ENCODE results near the gene FABP1.

- TF ChIP-seq TARDBP (IDR thresholded peaks at IDR 0.05) (no peak), BHLHE40 (IDR thresholded peaks at IDR 0.05; ENCODE audit: borderline replicate concordance) (no peak), SP1 (IDR thresholded peaks at IDR 0.05) (no peak), FOXM1 (IDR thresholded peaks at IDR 0.05; ENCODE audit: borderline replicate concordance) (no peak), ELF4 (IDR thresholded peaks at IDR 0.05) (no peak), FOXA1 (IDR thresholded peaks at IDR 0.05) (no peak), CTBP1 (IDR thresholded peaks at IDR 0.05; ENCODE audit: borderline replicate concordance) (no peak), LEF1 (IDR thresholded peaks at IDR 0.05; ENCODE audit: borderline replicate concordance) (no peak), HDGF (IDR thresholded peaks at IDR 0.05; ENCODE audit: borderline replicate concordance) (no peak), SUZ12 (IDR thresholded peaks at IDR 0.05) (no peak), ZNF384 (IDR thresholded peaks at IDR 0.05) (no peak), PKNOX1 (IDR thresholded peaks at IDR 0.05) (no peak), ARNT (IDR thresholded peaks at IDR 0.05) (no peak)
Observed at GRCh38 chr2:88087073-88087472, 40.8 kb downstream of the FABP1 start.

Measured in HEK293T (cell line).